Endothelial cell of umbilical vein (primary cell): Measurements from ENCODE around the gene SPINK13.

Experiments
- GATA2 ChIP-seq: IDR thresholded peaks from 2 replicates; pipeline ENCODE4 v1.7.0; 2011; ENCODE audit warnings: low read depth, mild to moderate bottlenecking, moderate library complexity, mixed read lengths, low read length; ENCODE audit not compliant: insufficient read length, insufficient read depth
- POLR2A ChIP-seq: IDR thresholded peaks from 2 replicates; pipeline ENCODE4 v1.6.1; 2012; ENCODE audit warnings: low read depth, mild to moderate bottlenecking, control low read depth, low read length
- TF ChIP-seq, protein P1 (sequence below), 2 donors: IDR thresholded peaks; 1 replicate in 1 of 2; 2 replicates in 1 of 2; pipeline ENCODE4 v1.5.1; 2011; ENCODE audit warnings: low read length in 2 of 2, mild to moderate bottlenecking in 2 of 2, moderate library complexity in 2 of 2, control low read depth in 1 of 2, inconsistent platforms in 1 of 2, low read depth in 1 of 2; ENCODE audit not compliant: insufficient read depth in 1 of 2; ENCODE audit errors: extremely low read depth in 1 of 2

DNA sequence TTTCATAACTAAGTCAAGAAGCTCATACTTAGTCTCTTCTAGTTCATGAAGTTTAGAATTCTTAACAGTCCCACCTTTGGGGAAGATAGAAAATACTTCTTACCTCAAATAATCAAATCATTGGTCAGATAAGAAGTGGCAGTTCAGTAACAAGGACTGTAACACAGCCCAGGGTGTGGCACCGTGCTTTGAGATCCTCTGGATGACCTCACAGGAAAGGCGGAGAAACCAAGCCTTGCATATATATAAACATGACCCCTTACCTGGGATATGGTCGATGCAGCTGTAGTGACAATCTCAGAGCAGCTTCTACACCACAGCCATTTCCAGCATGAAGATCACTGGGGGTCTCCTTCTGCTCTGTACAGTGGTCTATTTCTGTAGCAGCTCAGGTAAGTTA lies 43.6 kb downstream of the SPINK13 start, which contains the start of gene SPINK7:
- TF ChIP-seq POLR2A (no peak), GATA2 (no peak)
- TF ChIP-seq, protein P1, sequence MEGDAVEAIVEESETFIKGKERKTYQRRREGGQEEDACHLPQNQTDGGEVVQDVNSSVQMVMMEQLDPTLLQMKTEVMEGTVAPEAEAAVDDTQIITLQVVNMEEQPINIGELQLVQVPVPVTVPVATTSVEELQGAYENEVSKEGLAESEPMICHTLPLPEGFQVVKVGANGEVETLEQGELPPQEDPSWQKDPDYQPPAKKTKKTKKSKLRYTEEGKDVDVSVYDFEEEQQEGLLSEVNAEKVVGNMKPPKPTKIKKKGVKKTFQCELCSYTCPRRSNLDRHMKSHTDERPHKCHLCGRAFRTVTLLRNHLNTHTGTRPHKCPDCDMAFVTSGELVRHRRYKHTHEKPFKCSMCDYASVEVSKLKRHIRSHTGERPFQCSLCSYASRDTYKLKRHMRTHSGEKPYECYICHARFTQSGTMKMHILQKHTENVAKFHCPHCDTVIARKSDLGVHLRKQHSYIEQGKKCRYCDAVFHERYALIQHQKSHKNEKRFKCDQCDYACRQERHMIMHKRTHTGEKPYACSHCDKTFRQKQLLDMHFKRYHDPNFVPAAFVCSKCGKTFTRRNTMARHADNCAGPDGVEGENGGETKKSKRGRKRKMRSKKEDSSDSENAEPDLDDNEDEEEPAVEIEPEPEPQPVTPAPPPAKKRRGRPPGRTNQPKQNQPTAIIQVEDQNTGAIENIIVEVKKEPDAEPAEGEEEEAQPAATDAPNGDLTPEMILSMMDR (IDR thresholded peaks at IDR 0.05; ENCODE audit: extremely low read depth in 1 of 2, insufficient read depth in 1 of 2, low read depth in 1 of 2, low read length in 2 of 2) = no peak
